ENCODE data around the gene LITAF. TPM values are rescaled to one million over a fixed set of nuclear protein-coding genes. Genes with fewer than 3 reads are reported as not detected.

The LITAF gene
- total RNA-seq, 1 donor from 2014 or later, result 242 TPM

DNA sequence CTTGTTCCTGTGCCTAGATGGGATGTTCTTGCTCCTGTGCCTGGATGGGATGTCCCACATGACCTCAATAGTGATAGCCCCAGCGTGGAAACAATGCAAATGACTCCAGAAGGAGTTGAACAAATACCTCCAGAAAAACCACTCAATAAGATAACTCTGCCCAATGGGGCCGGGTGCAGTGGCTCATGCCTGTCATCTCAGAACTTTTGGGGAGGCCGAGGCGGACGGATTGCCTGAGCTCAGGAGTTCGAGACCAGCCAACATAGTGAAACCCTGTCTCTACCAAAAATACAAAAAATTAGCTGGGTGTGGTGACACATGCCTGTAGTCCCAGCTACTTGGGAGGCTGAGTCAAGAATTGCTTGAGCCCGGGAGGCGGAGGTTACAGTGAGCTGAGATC, 15.2 kb upstream of the LITAF start:
- H3K9me3 ChIP-seq, result no peaks in the 10 kb centered on the region
- intact Hi-C loops (cut with DNase I), result no loop called here
- H3K27me3 ChIP-seq, result no peaks in the 10 kb centered on the region
- TF ChIP-seq, protein P1, sequence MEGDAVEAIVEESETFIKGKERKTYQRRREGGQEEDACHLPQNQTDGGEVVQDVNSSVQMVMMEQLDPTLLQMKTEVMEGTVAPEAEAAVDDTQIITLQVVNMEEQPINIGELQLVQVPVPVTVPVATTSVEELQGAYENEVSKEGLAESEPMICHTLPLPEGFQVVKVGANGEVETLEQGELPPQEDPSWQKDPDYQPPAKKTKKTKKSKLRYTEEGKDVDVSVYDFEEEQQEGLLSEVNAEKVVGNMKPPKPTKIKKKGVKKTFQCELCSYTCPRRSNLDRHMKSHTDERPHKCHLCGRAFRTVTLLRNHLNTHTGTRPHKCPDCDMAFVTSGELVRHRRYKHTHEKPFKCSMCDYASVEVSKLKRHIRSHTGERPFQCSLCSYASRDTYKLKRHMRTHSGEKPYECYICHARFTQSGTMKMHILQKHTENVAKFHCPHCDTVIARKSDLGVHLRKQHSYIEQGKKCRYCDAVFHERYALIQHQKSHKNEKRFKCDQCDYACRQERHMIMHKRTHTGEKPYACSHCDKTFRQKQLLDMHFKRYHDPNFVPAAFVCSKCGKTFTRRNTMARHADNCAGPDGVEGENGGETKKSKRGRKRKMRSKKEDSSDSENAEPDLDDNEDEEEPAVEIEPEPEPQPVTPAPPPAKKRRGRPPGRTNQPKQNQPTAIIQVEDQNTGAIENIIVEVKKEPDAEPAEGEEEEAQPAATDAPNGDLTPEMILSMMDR (IDR thresholded peaks at IDR 0.05), result no peak
- peak; percentile 19 for DNase-seq
- no peaks in the 10 kb centered on the region for H3K36me3 ChIP-seq
- peaks cover 33% of the 10 kb centered on the region for H3K4me1 ChIP-seq
- no peak overlapping the region for H3K27ac ChIP-seq
- no peak overlapping the region for H3K4me3 ChIP-seq
- ATAC-seq, result no peak

DNA sequence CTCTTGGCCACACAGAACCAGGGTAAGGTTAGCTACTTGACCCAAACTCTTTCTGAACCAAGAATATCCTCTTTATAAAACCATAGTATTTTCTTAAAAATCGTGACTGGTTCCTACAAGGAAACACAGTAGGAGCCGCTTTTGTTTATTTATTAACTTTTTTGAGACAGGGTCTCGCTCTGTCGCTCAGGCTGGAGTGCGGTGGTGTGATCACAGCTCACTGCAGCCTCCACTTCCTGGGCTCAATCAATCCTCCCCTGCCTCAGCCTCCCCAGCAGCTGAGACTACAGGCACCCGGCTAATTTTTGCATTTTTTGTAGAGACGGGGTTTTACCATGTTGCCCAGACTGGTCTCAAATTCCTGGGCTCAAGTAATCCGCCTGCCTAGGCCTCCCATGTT, 14.7 kb upstream of the LITAF start:
- ATAC-seq (no peak), DNase-seq (peak; percentile 7)
- Histone ChIP-seq H3K27ac (no peak overlapping the region), H3K36me3 (no peaks in the 10 kb centered on the region), H3K9me3 (no peaks in the 10 kb centered on the region), H3K4me3 (no peak overlapping the region), H3K4me1 (peaks cover 35% of the 10 kb centered on the region), H3K27me3 (no peaks in the 10 kb centered on the region)
- TF ChIP-seq, protein P1 (IDR thresholded peaks at IDR 0.05), result no peak
- intact Hi-C loops (cut with DNase I), result no loop called here

DNA sequence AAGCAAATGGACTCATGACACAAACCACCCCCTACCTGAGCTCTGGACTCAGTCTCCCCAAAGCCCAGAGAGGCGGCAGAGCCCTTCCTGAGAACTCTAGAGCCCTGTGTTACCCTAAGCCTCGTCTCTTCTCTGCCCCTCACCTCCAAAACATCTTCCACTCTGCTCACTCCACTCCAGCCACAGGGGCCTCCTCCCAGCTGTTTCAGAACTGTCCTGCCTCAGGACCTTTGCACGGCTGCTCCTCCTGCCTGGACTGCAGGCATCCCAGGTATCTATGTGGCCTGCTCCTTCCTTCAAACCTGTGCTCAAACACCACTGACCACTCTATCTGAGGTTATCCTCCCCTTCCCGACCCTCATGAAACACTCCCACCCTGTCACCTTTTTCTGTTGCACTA, 12.9 kb upstream of the LITAF start:
- ATAC-seq, result no peak

DNA sequence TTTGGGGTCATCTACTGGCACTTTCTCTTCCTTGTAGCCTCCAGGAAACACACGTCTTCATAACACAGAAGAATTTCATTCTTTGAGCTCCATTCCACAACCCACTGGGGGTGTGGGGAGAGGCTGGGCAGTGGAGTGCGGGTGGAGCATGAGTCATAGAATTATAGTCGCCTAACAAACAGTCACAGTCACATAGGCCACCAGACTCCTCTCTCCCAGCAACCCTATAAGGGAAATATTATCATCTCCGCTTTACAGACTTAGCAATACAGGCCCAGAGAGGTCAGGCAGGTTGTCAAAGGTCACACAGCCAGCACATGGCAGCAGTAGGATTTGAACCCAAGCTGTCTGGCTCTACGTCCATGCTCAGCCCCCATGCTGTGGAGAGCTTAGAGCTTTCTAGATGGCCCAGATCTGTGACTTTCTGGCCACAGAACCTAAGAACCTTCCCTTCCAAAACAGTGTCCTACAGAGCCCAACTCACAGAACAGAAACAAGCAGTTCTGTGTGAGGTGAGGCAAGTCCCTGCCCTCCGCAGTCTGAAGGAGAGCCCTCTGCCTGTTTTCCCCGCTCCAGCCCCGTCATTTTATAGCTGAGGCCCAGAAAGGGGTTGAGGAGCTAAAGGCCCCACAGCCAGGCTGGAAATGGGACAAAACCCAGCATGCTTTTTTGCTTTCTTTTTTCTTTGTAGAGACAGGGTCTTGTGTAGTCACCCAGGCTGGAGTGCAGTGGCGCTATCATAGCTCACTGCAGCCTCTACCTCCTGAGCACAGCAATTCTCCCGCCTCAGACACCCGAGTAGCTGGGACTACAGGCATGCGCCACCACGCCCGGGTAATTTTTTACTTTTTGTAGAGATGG, 10.7 kb upstream of the LITAF start:
- no peak overlapping the region for H3K4me3 ChIP-seq
- no peaks in the 10 kb centered on the region for H3K9me3 ChIP-seq
- no peaks in the 10 kb centered on the region for H3K36me3 ChIP-seq
- peak; percentile 52 for DNase-seq
- no peaks in the 10 kb centered on the region for H3K27me3 ChIP-seq
- peaks cover 16% of the 10 kb centered on the region for H3K4me1 ChIP-seq
- TF ChIP-seq, protein P1 (IDR thresholded peaks at IDR 0.05), result no peak
- peak; percentile 93 for ATAC-seq
- intact Hi-C loops (cut with DNase I), result no loop called here
- peak overlapping the region; percentile 66 for H3K27ac ChIP-seq

More for the DNA sequence above, 12.9 kb upstream of the LITAF start:
- Histone ChIP-seq H3K27ac (no peak overlapping the region), H3K4me1 (peaks cover 30% of the 10 kb centered on the region), H3K9me3 (no peaks in the 10 kb centered on the region), H3K36me3 (no peaks in the 10 kb centered on the region), H3K27me3 (no peaks in the 10 kb centered on the region), H3K4me3 (no peak overlapping the region)
- TF ChIP-seq, protein P1 (IDR thresholded peaks at IDR 0.05), result no peak
- intact Hi-C loops (cut with DNase I), result no loop called here
- peak; percentile 30 for DNase-seq

DNA sequence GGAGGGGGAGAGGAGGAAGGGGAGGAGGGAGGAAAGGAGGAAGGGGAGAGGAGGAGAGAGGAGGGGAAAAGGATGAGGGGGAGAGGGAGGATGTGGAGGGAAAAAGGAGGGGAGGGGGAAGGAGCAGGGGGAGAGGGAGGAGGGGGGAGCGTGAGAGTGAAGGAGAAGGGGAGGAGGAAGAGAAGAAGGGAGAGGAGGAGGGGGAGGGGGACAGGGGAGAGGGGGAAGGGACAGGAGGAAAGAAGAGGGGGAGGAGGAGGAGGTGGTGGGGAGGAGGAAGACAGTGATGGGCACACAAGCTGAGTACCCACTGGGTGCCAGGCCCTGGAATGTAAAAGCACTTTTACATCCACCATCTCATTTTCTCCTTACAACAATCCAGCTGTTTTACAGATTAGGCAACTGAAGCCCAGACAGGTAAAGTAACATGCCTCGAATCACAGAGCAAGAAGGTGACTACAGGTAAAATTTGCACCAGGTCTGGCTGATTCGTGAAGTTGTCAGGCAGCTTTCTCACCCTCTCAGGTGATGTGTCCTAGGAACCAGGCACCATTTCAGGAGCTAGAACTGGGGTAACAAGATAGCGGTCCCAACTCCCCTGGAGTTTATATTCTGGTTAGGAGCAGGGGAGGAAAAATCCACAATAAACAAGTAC, 10.0 kb upstream of the LITAF start:
- Histone ChIP-seq H3K4me3 (no peak overlapping the region), H3K9me3 (no peaks in the 10 kb centered on the region), H3K27me3 (no peaks in the 10 kb centered on the region), H3K4me1 (peaks cover 16% of the 10 kb centered on the region), H3K36me3 (no peaks in the 10 kb centered on the region), H3K27ac (peak overlapping the region; percentile 66)
- TF ChIP-seq, protein P1 (IDR thresholded peaks at IDR 0.05), result no peak
- no peak for DNase-seq
- no peak for ATAC-seq
- intact Hi-C loops (cut with DNase I), result no loop called here

All from upper lobe of right lung (tissue), 1 donor.